ENCODE measurements around the gene RSAD2. TPM values are rescaled to one million over a fixed set of nuclear protein-coding genes. Genes with fewer than 3 reads are reported as not detected.
"Not testable (repeated sequence)": the region's sequence is repeated elsewhere in the genome, so short reads cannot be mapped to it uniquely, and the experiment has no call there.

The RSAD2 gene
- total RNA-seq, 1 donor from 2014 or later, result not detected

- H3K4me3 Mint-ChIP-seq (ENCODE audit: unreplicated experiment), result no peak overlapping the region
- no peak overlapping the region for H3K27ac Mint-ChIP-seq (ENCODE audit: unreplicated experiment)
- no peaks in the 10 kb centered on the region for H3K36me3 Mint-ChIP-seq (ENCODE audit: unreplicated experiment)
- TF ChIP-seq CTCF (IDR thresholded peaks at IDR 0.05), result no peak
- no peak for DNase-seq (ENCODE audit: extremely low spot score, unreplicated experiment)
- no peaks in the 10 kb centered on the region for H3K4me1 Mint-ChIP-seq (ENCODE audit: unreplicated experiment)
- peaks cover 16% of the 10 kb centered on the region for H3K9me3 Mint-ChIP-seq (ENCODE audit: unreplicated experiment)
- no peaks in the 10 kb centered on the region for H3K27me3 Mint-ChIP-seq (ENCODE audit: unreplicated experiment)
These were observed 21.6 kb upstream of the RSAD2 start for GRCh38 chr2:6855860-6856547.

GRCh38 chr2:6856548-6856920 lies 21.0 kb upstream of the RSAD2 start:
- no peak for DNase-seq (ENCODE audit: extremely low spot score, unreplicated experiment)
- peaks cover 16% of the 10 kb centered on the region for H3K9me3 Mint-ChIP-seq (ENCODE audit: unreplicated experiment)
- H3K4me1 Mint-ChIP-seq (ENCODE audit: unreplicated experiment), result no peaks in the 10 kb centered on the region
- H3K27ac Mint-ChIP-seq (ENCODE audit: unreplicated experiment), result no peak overlapping the region
- no peaks in the 10 kb centered on the region for H3K27me3 Mint-ChIP-seq (ENCODE audit: unreplicated experiment)
- no peak for TF ChIP-seq CTCF (IDR thresholded peaks at IDR 0.05)
- no peak overlapping the region for H3K4me3 Mint-ChIP-seq (ENCODE audit: unreplicated experiment)
- H3K36me3 Mint-ChIP-seq (ENCODE audit: unreplicated experiment), result no peaks in the 10 kb centered on the region

- H3K27ac Mint-ChIP-seq (ENCODE audit: unreplicated experiment); DNase-seq (ENCODE audit: extremely low spot score, unreplicated experiment); H3K4me3 Mint-ChIP-seq (ENCODE audit: unreplicated experiment); H3K36me3 Mint-ChIP-seq (ENCODE audit: unreplicated experiment); H3K27me3 Mint-ChIP-seq (ENCODE audit: unreplicated experiment); H3K4me1 Mint-ChIP-seq (ENCODE audit: unreplicated experiment): not testable (repeated sequence)
- H3K9me3 Mint-ChIP-seq (ENCODE audit: unreplicated experiment), result peaks cover 16% of the 10 kb centered on the region
These were observed 19.0 kb upstream of the RSAD2 start for GRCh38 chr2:6858466-6859027.

GRCh38 chr2:6860296-6860695 lies 17.3 kb upstream of the RSAD2 start:
- Mint-ChIP-seq H3K27me3 (ENCODE audit: unreplicated experiment) (no peaks in the 10 kb centered on the region), H3K36me3 (ENCODE audit: unreplicated experiment) (no peaks in the 10 kb centered on the region), H3K27ac (ENCODE audit: unreplicated experiment) (no peak overlapping the region), H3K4me1 (ENCODE audit: unreplicated experiment) (no peaks in the 10 kb centered on the region), H3K9me3 (ENCODE audit: unreplicated experiment) (peaks cover 16% of the 10 kb centered on the region), H3K4me3 (ENCODE audit: unreplicated experiment) (no peak overlapping the region)
- DNase-seq (ENCODE audit: extremely low spot score, unreplicated experiment), result no peak
- TF ChIP-seq CTCF (IDR thresholded peaks at IDR 0.05), result no peak

GRCh38 chr2:6863792-6864191 lies 13.8 kb upstream of the RSAD2 start:
- DNase-seq (ENCODE audit: extremely low spot score, unreplicated experiment), result no peak
- no peaks in the 10 kb centered on the region for H3K36me3 Mint-ChIP-seq (ENCODE audit: unreplicated experiment)
- no peak overlapping the region for H3K4me3 Mint-ChIP-seq (ENCODE audit: unreplicated experiment)
- H3K9me3 Mint-ChIP-seq (ENCODE audit: unreplicated experiment), result peaks cover 6% of the 10 kb centered on the region
- H3K27ac Mint-ChIP-seq (ENCODE audit: unreplicated experiment), result no peak overlapping the region
- peaks cover 11% of the 10 kb centered on the region for H3K27me3 Mint-ChIP-seq (ENCODE audit: unreplicated experiment)
- no peak for TF ChIP-seq CTCF (IDR thresholded peaks at IDR 0.05)
- peaks cover 6% of the 10 kb centered on the region for H3K4me1 Mint-ChIP-seq (ENCODE audit: unreplicated experiment)
